Sigmoid colon (tissue), 7 donors: ENCODE data around the gene MAPK10. TPM values are rescaled to one million over a fixed set of nuclear protein-coding genes. Genes with fewer than 3 reads are reported as not detected.

Source experiments
- DNase-seq: peaks from one replicate; pipeline ENCODE4 v3.0.0-alpha.2; 2019
- H3K27ac ChIP-seq, 4 donors: fragments of 200-600 bp; sonication (generic); one replicate each; pipeline ENCODE4 v1.5.1; 2016 to 2019; ENCODE audit warnings: mild to moderate bottlenecking in 1 of 4
- H3K27me3 ChIP-seq, 3 donors: fragments of 200-600 bp; sonication (generic); one replicate each; pipeline ENCODE4 v1.5.1; 2019; ENCODE audit warnings: mild to moderate bottlenecking in 1 of 3
- H3K36me3 ChIP-seq, 4 donors: fragments of 200-600 bp; sonication (generic); one replicate each; pipeline ENCODE4 v1.5.1; 2016 to 2019
- H3K4me1 ChIP-seq, 4 donors: fragments of 200-600 bp; sonication (generic); one replicate each; pipeline ENCODE4 v1.5.1; 2017 to 2019
- H3K4me3 ChIP-seq, 4 donors: fragments of 200-600 bp; sonication (generic); one replicate each; pipeline ENCODE4 v1.5.1; 2017 to 2019; ENCODE audit warnings: mild to moderate bottlenecking in 2 of 4, moderate library complexity in 1 of 4
- H3K9me3 ChIP-seq, 4 donors: fragments of 200-600 bp in 3 of 4; sonication (generic) in 3 of 4; one replicate each; pipeline versions ENCODE4 v1.5.1 to v1.6.1; 2013 to 2019
- EP300 ChIP-seq, 4 donors: sonication (generic); formaldehyde crosslinking; IDR thresholded peaks; one replicate each; pipeline ENCODE4 v1.6.1; 2017; ENCODE audit warnings: antibody characterized with exemption in 4 of 4
- POLR2A ChIP-seq, 2 donors: fragments of 450-650 bp; IDR thresholded peaks; one replicate each; pipeline ENCODE4 v1.6.1; 2016; ENCODE audit warnings: antibody characterized with exemption in 2 of 2, mild to moderate bottlenecking in 2 of 2, moderate library complexity in 2 of 2
- POLR2AphosphoS5 ChIP-seq, 4 donors: sonication (generic); formaldehyde crosslinking; IDR thresholded peaks; one replicate each; pipeline ENCODE4 v1.6.1; 2017; ENCODE audit warnings: antibody characterized with exemption in 4 of 4
- WGBS, 2 donors: extraction: QIAGEN DNeasy Blood & Tissue Kit; methylation state at CpG; one replicate each; pipeline ENCODE4 v1.1.7; 2013; 5-methylcytosine and 5-hydroxymethylcytosine counted together
- intact Hi-C: fragments of 100-400 bp; cut with DNase I; formaldehyde crosslinking; loops from one replicate; pipeline ENCODE4 v1.15.1; 2023
- polyA plus RNA-seq, 3 donors: library from polyadenylated mRNA; stranded (reverse); fragments of 200-250 nt; gene quantifications; one replicate each; pipeline ENCODE4 v1.2.3, GENCODE V29; 2013
- total RNA-seq, 4 donors: library from RNA; depleted of rRNA; stranded (reverse); fragments of >200 nt; gene quantifications; one replicate each; pipeline ENCODE4 v1.1.0, GENCODE V29; 2016
- TF ChIP-seq, protein P1 (sequence below), 4 experiments: fragments of 450-650 bp in 3 of 4; fragments of 200-600 bp in 1 of 4; IDR thresholded peaks; one replicate each; pipeline ENCODE4 v1.5.1; 2016 to 2019; ENCODE audit warnings: antibody characterized with exemption in 4 of 4, mild to moderate bottlenecking in 3 of 4, moderate library complexity in 2 of 4
- donor health status: healthy with polysubstance abuse.
- donor health status: Bipolar disorder and iron deficiency.
- donor health status: healthy.

Gene MAPK10
- total and polyA plus RNA-seq, 7 donors, result 3.0 to 28.5 (median 24.3) TPM

DNA sequence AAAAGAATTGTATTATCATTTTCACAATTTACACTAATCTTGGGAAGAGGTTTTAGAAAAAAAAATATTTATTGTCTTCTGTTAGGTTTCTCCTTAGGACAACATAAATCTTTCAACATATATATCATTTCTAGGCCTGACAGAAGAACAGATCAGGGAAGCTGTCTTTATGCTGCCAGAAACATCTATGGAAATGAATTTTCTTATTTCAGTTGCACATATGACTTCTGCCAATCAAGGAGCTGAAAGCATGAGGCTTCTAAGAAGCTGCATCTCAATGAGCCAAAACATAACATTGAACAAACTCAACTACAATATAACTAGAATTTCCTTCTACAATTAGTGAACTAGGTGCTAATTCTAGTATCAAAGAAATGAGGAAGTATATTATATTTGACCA lies 258.4 kb downstream of the MAPK10 start:
- no peaks in the 10 kb centered on the region for H3K36me3 ChIP-seq
- DNase-seq, result no peak
- intact Hi-C loops, result no loop called here
- no peaks in the 10 kb centered on the region for H3K27me3 ChIP-seq
- TF ChIP-seq, protein P1, sequence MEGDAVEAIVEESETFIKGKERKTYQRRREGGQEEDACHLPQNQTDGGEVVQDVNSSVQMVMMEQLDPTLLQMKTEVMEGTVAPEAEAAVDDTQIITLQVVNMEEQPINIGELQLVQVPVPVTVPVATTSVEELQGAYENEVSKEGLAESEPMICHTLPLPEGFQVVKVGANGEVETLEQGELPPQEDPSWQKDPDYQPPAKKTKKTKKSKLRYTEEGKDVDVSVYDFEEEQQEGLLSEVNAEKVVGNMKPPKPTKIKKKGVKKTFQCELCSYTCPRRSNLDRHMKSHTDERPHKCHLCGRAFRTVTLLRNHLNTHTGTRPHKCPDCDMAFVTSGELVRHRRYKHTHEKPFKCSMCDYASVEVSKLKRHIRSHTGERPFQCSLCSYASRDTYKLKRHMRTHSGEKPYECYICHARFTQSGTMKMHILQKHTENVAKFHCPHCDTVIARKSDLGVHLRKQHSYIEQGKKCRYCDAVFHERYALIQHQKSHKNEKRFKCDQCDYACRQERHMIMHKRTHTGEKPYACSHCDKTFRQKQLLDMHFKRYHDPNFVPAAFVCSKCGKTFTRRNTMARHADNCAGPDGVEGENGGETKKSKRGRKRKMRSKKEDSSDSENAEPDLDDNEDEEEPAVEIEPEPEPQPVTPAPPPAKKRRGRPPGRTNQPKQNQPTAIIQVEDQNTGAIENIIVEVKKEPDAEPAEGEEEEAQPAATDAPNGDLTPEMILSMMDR (IDR thresholded peaks at IDR 0.05), result no peak
- no peak for TF ChIP-seq POLR2AphosphoS5 (IDR thresholded peaks at IDR 0.05)
- no peak for TF ChIP-seq POLR2A (IDR thresholded peaks at IDR 0.05)
- no peak for TF ChIP-seq EP300 (IDR thresholded peaks at IDR 0.05)
- no peak overlapping the region for H3K4me3 ChIP-seq
- H3K9me3 ChIP-seq, result no peaks in the 10 kb centered on the region
- H3K4me1 ChIP-seq, result no peaks in the 10 kb centered on the region
- no peak overlapping the region for H3K27ac ChIP-seq

DNA sequence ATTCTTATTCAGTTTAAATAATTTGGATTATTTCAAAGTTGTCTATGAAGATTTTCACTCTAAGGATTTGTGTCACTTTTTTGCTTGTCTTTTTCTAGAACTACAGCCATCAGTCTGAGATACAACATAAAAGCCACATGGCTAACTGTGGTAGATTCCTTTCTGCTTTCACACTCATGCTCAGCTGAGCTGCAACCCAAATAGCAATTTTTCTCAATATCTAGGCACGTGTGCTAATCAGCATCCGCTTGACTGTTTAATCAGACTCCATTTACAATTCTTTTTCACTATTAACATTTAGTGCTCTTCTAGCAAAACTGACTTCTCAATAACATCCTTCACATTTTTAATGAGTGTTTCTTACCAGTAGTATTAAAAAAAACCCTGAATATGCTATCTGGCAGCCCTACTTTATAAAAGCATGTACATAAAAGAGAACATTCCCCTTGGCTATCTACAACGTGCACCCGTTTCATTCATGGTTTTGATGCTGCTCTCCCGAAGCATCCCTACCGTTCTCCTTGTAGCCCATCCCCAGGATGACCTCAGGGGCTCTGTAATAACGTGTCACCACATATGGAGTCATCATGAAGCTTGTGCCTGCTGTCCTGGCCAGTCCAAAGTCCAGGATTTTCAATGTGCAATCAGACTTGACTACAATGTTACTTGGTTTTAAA lies 259.2 kb downstream of the MAPK10 start:
- no peaks in the 10 kb centered on the region for H3K9me3 ChIP-seq
- intact Hi-C loops, result no loop called here
- DNase-seq, result no peak
- 71 to 88% methylated on average over 7 of the region's 7 CpGs for WGBS, 2 donors
- H3K27me3 ChIP-seq, result no peaks in the 10 kb centered on the region
- H3K4me3 ChIP-seq, result no peak overlapping the region
- H3K4me1 ChIP-seq, result no peaks in the 10 kb centered on the region
- no peaks in the 10 kb centered on the region for H3K36me3 ChIP-seq
- TF ChIP-seq POLR2A (IDR thresholded peaks at IDR 0.05) (no peak), POLR2AphosphoS5 (IDR thresholded peaks at IDR 0.05) (no peak), EP300 (IDR thresholded peaks at IDR 0.05) (no peak)
- H3K27ac ChIP-seq, result no peak overlapping the region

DNA sequence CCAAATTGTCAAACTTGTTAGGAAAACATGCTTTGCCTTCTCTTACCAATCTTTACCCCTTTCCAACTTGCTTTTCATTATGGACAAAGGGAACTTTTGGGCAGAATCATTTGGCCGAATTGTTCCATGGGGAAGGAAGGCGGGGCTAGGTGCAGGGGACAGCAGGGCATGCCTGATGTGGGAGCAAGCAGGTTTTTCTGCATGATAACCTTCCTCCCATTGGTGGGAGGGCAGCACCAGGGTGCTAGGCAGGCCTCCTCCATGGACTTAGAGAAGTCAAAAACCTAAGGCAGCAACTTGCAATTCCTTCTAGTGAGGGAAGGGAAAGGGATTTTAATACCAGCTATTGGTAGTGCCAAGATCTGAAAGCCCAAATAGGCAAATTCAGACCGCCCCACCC lies 260.5 kb downstream of the MAPK10 start:
- H3K27me3 ChIP-seq, result no peaks in the 10 kb centered on the region
- DNase-seq, result no peak
- no peaks in the 10 kb centered on the region for H3K36me3 ChIP-seq
- TF ChIP-seq POLR2AphosphoS5 (IDR thresholded peaks at IDR 0.05), result no peak
- no peak for TF ChIP-seq EP300 (IDR thresholded peaks at IDR 0.05)
- TF ChIP-seq POLR2A (IDR thresholded peaks at IDR 0.05), result no peak
- TF ChIP-seq, protein P1 (IDR thresholded peaks at IDR 0.05), result no peak
- intact Hi-C loops, result no loop called here
- no peaks in the 10 kb centered on the region for H3K9me3 ChIP-seq
- WGBS, 2 donors, result 81 to 90% methylated on average over 3 of the region's 3 CpGs
- no peak overlapping the region for H3K4me3 ChIP-seq
- H3K4me1 ChIP-seq, result no peaks in the 10 kb centered on the region
- no peak overlapping the region for H3K27ac ChIP-seq

DNA sequence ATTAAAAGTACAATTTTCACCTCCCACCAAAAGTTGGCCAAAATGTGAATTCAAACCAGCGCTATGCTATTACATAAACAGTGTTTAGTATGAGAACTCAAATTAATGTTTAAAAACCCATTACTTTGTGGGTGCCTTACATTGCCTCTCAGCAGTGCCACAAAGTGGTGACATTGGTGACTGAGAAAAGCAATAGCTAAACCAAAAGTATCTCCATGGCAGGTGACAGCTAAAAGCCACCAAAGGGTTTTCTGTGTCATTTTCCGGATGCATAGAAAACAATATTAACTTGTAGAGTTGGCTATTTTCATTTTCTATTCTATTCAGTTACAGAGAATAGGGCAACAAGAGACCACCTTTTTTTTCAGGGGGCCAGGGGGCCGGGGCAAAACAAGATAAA lies 261.2 kb downstream of the MAPK10 start:
- WGBS, 2 donors, result 52 to 81% methylated on average over 3 of the region's 3 CpGs
- Histone ChIP-seq H3K9me3 (no peaks in the 10 kb centered on the region), H3K36me3 (no peaks in the 10 kb centered on the region), H3K4me3 (no peak overlapping the region), H3K4me1 (no peaks in the 10 kb centered on the region), H3K27me3 (no peaks in the 10 kb centered on the region), H3K27ac (no peak overlapping the region)
- DNase-seq, result no peak
- TF ChIP-seq EP300 (IDR thresholded peaks at IDR 0.05), result no peak
- intact Hi-C loops, result no loop called here

DNA sequence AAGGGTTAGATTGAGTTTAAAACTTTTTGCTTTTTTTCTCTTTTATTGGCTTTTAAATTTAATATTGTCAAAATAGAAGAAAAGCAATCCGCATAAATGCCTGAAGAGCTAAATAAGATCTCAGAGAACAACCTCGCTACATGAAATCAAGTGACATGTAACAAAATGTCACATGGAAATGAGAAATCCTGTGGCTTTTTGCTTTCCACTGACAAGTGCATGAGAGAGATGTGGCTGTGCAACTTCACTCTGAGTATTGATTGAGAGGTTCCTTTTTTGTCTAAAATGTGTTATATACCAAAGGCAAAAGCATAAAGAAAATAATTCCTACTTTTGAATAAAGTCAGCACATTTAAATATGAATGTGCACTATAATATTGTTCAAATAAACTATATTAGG lies 263.5 kb downstream of the MAPK10 start:
- Histone ChIP-seq H3K27me3 (no peaks in the 10 kb centered on the region), H3K9me3 (no peaks in the 10 kb centered on the region), H3K4me1 (no peaks in the 10 kb centered on the region), H3K27ac (no peak overlapping the region), H3K4me3 (no peak overlapping the region), H3K36me3 (no peaks in the 10 kb centered on the region)
- 95 to 96% methylated on average over 2 of the region's 2 CpGs for WGBS, 2 donors
- no peak for TF ChIP-seq POLR2A (IDR thresholded peaks at IDR 0.05)
- no peak for TF ChIP-seq EP300 (IDR thresholded peaks at IDR 0.05)
- TF ChIP-seq POLR2AphosphoS5 (IDR thresholded peaks at IDR 0.05), result no peak
- TF ChIP-seq, protein P1 (IDR thresholded peaks at IDR 0.05), result no peak
- intact Hi-C loops, result no loop called here
- DNase-seq, result no peak

DNA sequence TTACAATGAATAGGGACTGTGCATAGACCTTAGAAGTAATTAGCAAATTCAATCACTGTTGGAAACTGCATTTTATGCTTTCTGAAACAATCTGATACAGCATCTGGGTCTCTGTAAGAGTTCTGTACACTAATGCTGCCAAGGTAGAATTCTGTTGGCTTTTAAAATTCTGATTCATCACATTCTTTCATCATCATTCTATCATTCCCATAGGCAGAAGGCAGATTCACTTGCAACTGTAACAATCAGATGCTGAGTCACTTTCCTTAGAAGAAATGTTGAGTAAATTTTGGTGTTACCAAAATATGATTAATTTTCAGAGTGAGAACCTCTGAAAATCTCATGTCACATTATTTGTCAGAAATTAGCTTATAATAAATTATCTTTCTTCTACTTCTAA lies 267.2 kb downstream of the MAPK10 start:
- no peak for DNase-seq
- Histone ChIP-seq H3K36me3 (no peaks in the 10 kb centered on the region), H3K4me1 (no peaks in the 10 kb centered on the region), H3K9me3 (no peaks in the 10 kb centered on the region), H3K27ac (no peak overlapping the region), H3K27me3 (no peaks in the 10 kb centered on the region), H3K4me3 (no peak overlapping the region)
- intact Hi-C loops, result no loop called here
- TF ChIP-seq POLR2A (IDR thresholded peaks at IDR 0.05) (no peak), POLR2AphosphoS5 (IDR thresholded peaks at IDR 0.05) (no peak), EP300 (IDR thresholded peaks at IDR 0.05) (no peak)
- TF ChIP-seq, protein P1 (IDR thresholded peaks at IDR 0.05), result no peak
